Gastrocnemius medialis (tissue), 4 donors: Measurements from ENCODE around the gene CDC42BPA.

Experiments
- CTCF ChIP-seq, 5 experiments: fragments of 450-650 bp in 3 of 5; fragments of 200-600 bp in 2 of 5; sonication (generic) in 2 of 5; IDR thresholded peaks in 4 of 5; conservative IDR thresholded peaks in 1 of 5; 1 replicate in 4 of 5; 2 replicates in 1 of 5; pipeline ENCODE4 v1.5.1; 2016 to 2019; ENCODE audit warnings: antibody characterized with exemption in 5 of 5, mild to moderate bottlenecking in 3 of 5, moderate library complexity in 3 of 5
- POLR2A ChIP-seq, 2 donors: fragments of 450-650 bp; IDR thresholded peaks; one replicate each; pipeline ENCODE4 v1.6.1; 2017; ENCODE audit warnings: antibody characterized with exemption in 2 of 2, mild to moderate bottlenecking in 2 of 2, moderate library complexity in 2 of 2

- TF ChIP-seq CTCF (IDR thresholded peaks at IDR 0.05 in 4 of 5, conservative IDR thresholded peaks at IDR 0.05 in 1 of 5), result no peak
- TF ChIP-seq POLR2A (IDR thresholded peaks at IDR 0.05), result no peak
These were observed 45.5 kb upstream of the CDC42BPA start for GRCh38 chr1:227363825-227364224.
